ENCODE data around the gene SOCS2. TPM values are rescaled to one million over a fixed set of nuclear protein-coding genes. Genes with fewer than 3 reads are reported as not detected.

Gene SOCS2
- total and polyA plus RNA-seq, 2 of the 8 experiments (the other 6 are each of a cell fraction or from before 2014, with no cell fraction given): 14.5 to 18.0 TPM

- no peak overlapping the region for H3K9ac ChIP-seq (replicated peaks in 1 of 4; ENCODE audit: extremely low read depth in 1 of 4, low read depth in 3 of 4, low read length in 3 of 4)
- no peak overlapping the region for H3K56ac ChIP-seq (replicated peaks; ENCODE audit: insufficient read length, low read depth, low read length)
- H3K23me2 ChIP-seq (ENCODE audit: low read depth, low read length): peaks cover 4% of the 10 kb centered on the region; the same call in 1 of the 2 replicates
- peaks cover 0 to 5% (median 3%) of the 10 kb centered on the region in 4 experiments; a peak in 5 of 7 replicates for H3K27me3 ChIP-seq (replicated peaks in 1 of 4; ENCODE audit: control insufficient read depth in 3 of 4, extremely low read depth in 1 of 4, insufficient read depth in 3 of 4, low read length in 3 of 4)
- no peak overlapping the region for H3K27ac ChIP-seq (ENCODE audit: low read depth, low read length)
- DNase-seq (ENCODE audit: low read depth in 1 of 2, low spot score in 2 of 2): no peak
- H3K9me3 ChIP-seq (ENCODE audit: insufficient read depth in 2 of 2, low read depth in 1 of 2, low read length in 1 of 2): no peaks in the 10 kb centered on the region
- no peaks in the 10 kb centered on the region for H3K79me1 ChIP-seq (ENCODE audit: low read depth, low read length)
- no peak overlapping the region for H2BK20ac ChIP-seq (ENCODE audit: low read length)
- no peaks in the 10 kb centered on the region for H4K20me1 ChIP-seq (replicated peaks in 1 of 2; ENCODE audit: control insufficient read depth in 1 of 2, insufficient read depth in 2 of 2, low read length in 2 of 2)
- no peaks in the 10 kb centered on the region for H3K79me2 ChIP-seq (ENCODE audit: control insufficient read depth in 1 of 2, insufficient read depth in 2 of 2, low read length in 2 of 2)
- H2BK5ac ChIP-seq (ENCODE audit: low read depth, low read length): no peak overlapping the region
- H3K23ac ChIP-seq (ENCODE audit: insufficient read length): no peak overlapping the region
- H4K91ac ChIP-seq (replicated peaks; ENCODE audit: insufficient read length, low read length): no peak overlapping the region
- WGBS, 2 experiments (ENCODE audit: extremely low coverage in 1 of 2, insufficient coverage in 1 of 2, insufficient read length in 1 of 2, insufficient replicate concordance in 2 of 2, low coverage in 1 of 2, low lambda C conversion rate in 2 of 2, missing lambda C conversion rate in 1 of 2): 84% methylated on average over 6 of the region's 6 CpGs; no CpG with 5 or more reads in 1 of the 2 experiments
- ChIA-PET CTCF (ENCODE audit: partially characterized antibody) (interaction anchor here (0.8 to 1.3 kb wide), 3 partner anchors 13 to 26 kb away, joined by 3 to 5 read pairs (median 3); partner anchors contain the start of gene SOCS2), POLR2A (ENCODE audit: partially characterized antibody) (interaction anchor here (1.0 to 3.2 kb wide), 4 partner anchors 10 to 21 kb away, joined by 3 to 6 read pairs (median 4); no protein-coding TSS in a partner anchor)
- no peak overlapping the region for H3K4me3 ChIP-seq (ENCODE audit: extremely low read depth in 1 of 4, insufficient read depth in 2 of 4, low read depth in 3 of 4, low read length in 4 of 4)
- no peak overlapping the region for H3K18ac ChIP-seq (ENCODE audit: extremely low read depth, low read length)
- no peak overlapping the region for H4K8ac ChIP-seq (ENCODE audit: extremely low read depth, insufficient read depth, low read length)
- no peak overlapping the region for H3K4me2 ChIP-seq (ENCODE audit: insufficient read depth in 1 of 2, low read depth in 2 of 2, low read length in 2 of 2)
- TF ChIP-seq SUZ12 (IDR thresholded peaks at IDR 0.05; ENCODE audit: low read length) (no peak), EGR1 (IDR thresholded peaks at IDR 0.05; ENCODE audit: borderline replicate concordance, low read depth, low read length) (no peak), NANOG (IDR thresholded peaks at IDR 0.05; ENCODE audit: insufficient read depth, low read depth, low read length, poor library complexity, severe bottlenecking) (no peak), TBP (IDR thresholded peaks at IDR 0.05; ENCODE audit: low read depth, low read length) (no peak), POU5F1 (IDR thresholded peaks at IDR 0.05; ENCODE audit: low read depth, low read length) (no peak), ATF3 (IDR thresholded peaks at IDR 0.05; ENCODE audit: insufficient read depth, low read depth, low read length) (no peak), JUN (IDR thresholded peaks at IDR 0.05; ENCODE audit: low read depth, low read length) (no peak)
- no peak overlapping the region for H2BK15ac ChIP-seq (ENCODE audit: low read length)
- H3K4me1 ChIP-seq (replicated peaks in 1 of 4; ENCODE audit: control insufficient read depth in 3 of 4, insufficient read depth in 4 of 4, low read length in 3 of 4): peaks cover 0 to 6% (median 1%) of the 10 kb centered on the region in 4 experiments; a peak in 3 of 7 replicates
- no peak overlapping the region for H2AFZ ChIP-seq (ENCODE audit: low read length)
- no peak overlapping the region for H2BK120ac ChIP-seq (replicated peaks; ENCODE audit: low read depth, low read length)
- no peak for FAIRE-seq
- H4K5ac ChIP-seq (ENCODE audit: insufficient read length, low read depth, low read length): no peak overlapping the region
- no peak overlapping the region for H3K14ac ChIP-seq (ENCODE audit: insufficient read length)
- H2AK5ac ChIP-seq (ENCODE audit: low read depth, low read length): no peak overlapping the region
- no peaks in the 10 kb centered on the region for H3K36me3 ChIP-seq (ENCODE audit: control insufficient read depth in 2 of 4, insufficient read depth in 4 of 4, low read length in 3 of 4)
- no peak overlapping the region for H2BK12ac ChIP-seq (ENCODE audit: low read depth, low read length)
- no peak overlapping the region for H3K4ac ChIP-seq (replicated peaks; ENCODE audit: insufficient read length, low read depth, low read length)
Observed at GRCh38 chr12:93594766-93595311, 22.4 kb downstream of the SOCS2 start.
